ENCODE results near the gene SLA2. TPM values are rescaled to one million over a fixed set of nuclear protein-coding genes. Genes with fewer than 3 reads are reported as not detected.

The SLA2 gene
- total and polyA plus RNA-seq, 2 of the 4 experiments (the other 2 are of a cell fraction), result 0.03 TPM; not detected in 1

- no peaks in the 10 kb centered on the region for H4K20me1 ChIP-seq (ENCODE audit: insufficient read depth, low read length)
- H3K14ac ChIP-seq (replicated peaks; ENCODE audit: low read depth, low read length), result no peak overlapping the region
- no peak overlapping the region for H2BK5ac ChIP-seq (ENCODE audit: low read depth, low read length, poor library complexity, severe bottlenecking)
- peak; percentile 49 for TF ChIP-seq RAD21 (IDR thresholded peaks at IDR 0.05; ENCODE audit: low read length)
- TF ChIP-seq, protein P1, sequence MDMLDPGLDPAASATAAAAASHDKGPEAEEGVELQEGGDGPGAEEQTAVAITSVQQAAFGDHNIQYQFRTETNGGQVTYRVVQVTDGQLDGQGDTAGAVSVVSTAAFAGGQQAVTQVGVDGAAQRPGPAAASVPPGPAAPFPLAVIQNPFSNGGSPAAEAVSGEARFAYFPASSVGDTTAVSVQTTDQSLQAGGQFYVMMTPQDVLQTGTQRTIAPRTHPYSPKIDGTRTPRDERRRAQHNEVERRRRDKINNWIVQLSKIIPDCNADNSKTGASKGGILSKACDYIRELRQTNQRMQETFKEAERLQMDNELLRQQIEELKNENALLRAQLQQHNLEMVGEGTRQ (IDR thresholded peaks at IDR 0.05; ENCODE audit: low read depth, low read length), result no peak
- TF ChIP-seq BHLHE40 (IDR thresholded peaks at IDR 0.05; ENCODE audit: low read depth, low read length), result no peak
- TF ChIP-seq CTCF (conservative IDR thresholded peaks at IDR 0.05; ENCODE audit: low read depth, low read length), result peak; percentile 46
- peak; percentile 17; the same call in 1 of the 2 replicates for TF ChIP-seq SMC3 (IDR thresholded peaks at IDR 0.05; ENCODE audit: low read depth, low read length)
- no peak for TF ChIP-seq FOS (IDR thresholded peaks at IDR 0.05; ENCODE audit: low read depth, low read length)
- TF ChIP-seq CEBPB (IDR thresholded peaks at IDR 0.05; ENCODE audit: low read depth, low read length), result 0 out of 2 replicates have a peak, but pooled peaks have one; percentile 8
- H3K36me3 ChIP-seq (ENCODE audit: control insufficient read depth, insufficient read depth, low read length), result peaks cover 12% of the 10 kb centered on the region
- BruUV-seq (replicated peaks), result no TSS peak
- ATAC-seq (ENCODE audit: low read depth), result peak; percentile 86
- no peak overlapping the region for H3K4me3 ChIP-seq (ENCODE audit: insufficient read depth, low read depth, low read length)
- H3K9me1 ChIP-seq (ENCODE audit: insufficient read depth, low read length), result no peaks in the 10 kb centered on the region
- no peak overlapping the region for H3K4me2 ChIP-seq (ENCODE audit: low read depth, low read length)
- H4K8ac ChIP-seq (ENCODE audit: low read depth in 2 of 2, low read length in 2 of 2), result no peak overlapping the region
- peak; percentile 46 for DNase-seq
- WGBS, 2 experiments (ENCODE audit: extremely low coverage in 2 of 2, insufficient read length in 1 of 2), result no CpG with 5 or more reads among the region's 4 CpGs
- H3K9me3 ChIP-seq (ENCODE audit: control insufficient read depth, insufficient read depth, low read length), result no peaks in the 10 kb centered on the region
- H2AFZ ChIP-seq (replicated peaks; ENCODE audit: low read length, poor library complexity), result no peak overlapping the region
- H2BK15ac ChIP-seq (ENCODE audit: low read depth, low read length), result no peak overlapping the region
- no peak overlapping the region for H2BK20ac ChIP-seq (ENCODE audit: low read depth, low read length)
- no peaks in the 10 kb centered on the region for H3K79me1 ChIP-seq (ENCODE audit: low read depth in 1 of 2, low read length in 2 of 2)
- no peaks in the 10 kb centered on the region; the same call in 1 of the 2 replicates for H3K4me1 ChIP-seq (ENCODE audit: control insufficient read depth, insufficient read depth, low read length)
- H3K9ac ChIP-seq (ENCODE audit: low read depth, low read length), result no peak overlapping the region
- no peak overlapping the region for H4K5ac ChIP-seq (ENCODE audit: low read depth, low read length)
- in situ Hi-C loops (cut with MboI; ENCODE audit: low sequenced_read_pairs), result no loop called here
- intact Hi-C loops (cut with micrococcal nuclease), result loop anchor here (1.0 to 10.0 kb wide), 2 partner anchors 88 to 199 kb away; a partner anchor contains a TSS
- no peak overlapping the region for H2AK9ac ChIP-seq (replicated peaks; ENCODE audit: low read depth, low read length, poor library complexity)
- H4K91ac ChIP-seq (ENCODE audit: insufficient read depth, low read depth, low read length), result no peak overlapping the region
- H2BK120ac ChIP-seq (ENCODE audit: low read depth, low read length), result no peak overlapping the region
- no peaks in the 10 kb centered on the region for H3K27me3 ChIP-seq (ENCODE audit: control insufficient read depth, insufficient read depth, low read length)
- CTCF ChIA-PET, result interaction anchor here (1.3 kb wide), 1 partner anchor 88 kb away, joined by 4 read pairs; no protein-coding TSS in a partner anchor
- no peak overlapping the region for H2AK5ac ChIP-seq (ENCODE audit: low read depth, low read length)
- POLR2A ChIA-PET (ENCODE audit: unreplicated experiment), result no interaction called here
- H3K4ac ChIP-seq (ENCODE audit: low read depth, low read length), result no peak overlapping the region
- no peak overlapping the region for H3K27ac ChIP-seq (ENCODE audit: insufficient read depth, low read length)
- H3K23ac ChIP-seq (ENCODE audit: low read depth, low read length), result no peak overlapping the region
- H3K56ac ChIP-seq (ENCODE audit: extremely low read depth, insufficient read depth, low read length), result no peak overlapping the region
- dilution Hi-C loops (cut with HindIII; ENCODE audit: low sequenced_read_pairs, unreplicated experiment), result no loop called here
- H3K18ac ChIP-seq (ENCODE audit: low read depth, low read length), result no peak overlapping the region
Observed at GRCh38 chr20:36666181-36666740, 20.3 kb upstream of the SLA2 start.

Measured in IMR-90 (cell line).